OCI-LY3 (cell line): ENCODE measurements around the gene SAP130.

Source experiments
- H2AFZ ChIP-seq: fragments of 200-600, 300-600 bp; shearing (Covaris generic); 2 replicates; pipeline ENCODE4 v1.6.0; 2014; ENCODE audit warnings: antibody characterized with exemption, low read depth, low read length
- H3K27ac ChIP-seq: fragments of 200-600, 300-600 bp; sonication (generic); 2 replicates; pipeline ENCODE4 v1.5.1; 2014; ENCODE audit warnings: mild to moderate bottlenecking, low read length, moderate library complexity, mixed read lengths
- H3K27me3 ChIP-seq: fragments of 200-600, 300-600 bp; sonication (generic); 2 replicates; pipeline ENCODE4 v1.6.1; 2014; ENCODE audit warnings: low read depth, low read length, mixed read lengths
- H3K36me3 ChIP-seq: fragments of 200-600, 300-600 bp; sonication (generic); replicated peaks from 2 replicates; pipeline ENCODE3; 2014; ENCODE audit warnings: low read depth, low read length, mixed read lengths
- H3K4me1 ChIP-seq: fragments of 300-600, 200-600 bp; sonication (generic); 2 replicates; pipeline ENCODE4 v1.6.1; 2014; ENCODE audit warnings: low read length, mixed read lengths
- H3K4me2 ChIP-seq: fragments of 200-600, 300-600 bp; sonication (generic); 2 replicates; pipeline ENCODE4 v1.6.1; 2014; ENCODE audit warnings: low read length, mixed read lengths
- H3K4me3 ChIP-seq: fragments of 300-600, 200-600 bp; sonication (generic); 2 replicates; pipeline ENCODE4 v1.5.1; 2014; ENCODE audit warnings: antibody characterized with exemption, mild to moderate bottlenecking, low read length, moderate library complexity
- H3K79me2 ChIP-seq: fragments of 300-600, 200-600 bp; shearing (Covaris generic); 2 replicates; pipeline ENCODE4 v1.6.1; 2014; ENCODE audit warnings: mild to moderate bottlenecking, low read length, mixed read lengths
- H3K9ac ChIP-seq: fragments of 300-600, 200-600 bp; shearing (Covaris generic); 2 replicates; pipeline ENCODE4 v1.6.0; 2014; ENCODE audit warnings: mild to moderate bottlenecking, low read length, moderate library complexity
- H3K9me3 ChIP-seq: fragments of 200-600, 300-600 bp; shearing (Covaris generic); 2 replicates; pipeline ENCODE4 v1.6.1; 2014; ENCODE audit warnings: low read length, mixed read lengths; ENCODE audit not compliant: insufficient read depth
- H4K20me1 ChIP-seq: fragments of 200-600, 300-600 bp; sonication (generic); 2 replicates; pipeline ENCODE4 v1.6.1; 2016; ENCODE audit warnings: low read length, mixed read lengths; ENCODE audit not compliant: insufficient read depth
- CTCF ChIP-seq: fragments of 200-600, 300-600 bp; sonication (generic); IDR thresholded peaks from 2 replicates; pipeline ENCODE4 v1.5.1; 2014; ENCODE audit warnings: antibody characterized with exemption, low read length, low read depth
- EZH2phosphoT487 ChIP-seq: fragments of 200-600 bp; shearing (Covaris generic); IDR thresholded peaks from 2 replicates; pipeline ENCODE4 v1.6.1; 2018; ENCODE audit warnings: antibody characterized with exemption, mixed run types, low read depth

Gene SAP130

GRCh38 chr2:128027801-128028667 lies at the start of gene SAP130:
SAP130 (minus strand) TSS chr2:128028059; CDS start chr2:128026292, 1,767 bp downstream.
- H3K9ac ChIP-seq, result peak within 1 kb of the TSS; percentile 68
- TF ChIP-seq CTCF (no peak), EZH2phosphoT487 (no peak)

GRCh38 chr2:128076461-128077106 lies 48.7 kb upstream of the SAP130 start:
- no peak overlapping the region for H3K27ac ChIP-seq
- H3K4me3 ChIP-seq, result no peak overlapping the region
- H3K36me3 ChIP-seq, result no peaks in the 10 kb centered on the region
- H3K4me1 ChIP-seq, result peaks cover 5% of the 10 kb centered on the region
- H3K4me2 ChIP-seq, result no peak overlapping the region
- H3K27me3 ChIP-seq, result no peaks in the 10 kb centered on the region
- no peaks in the 10 kb centered on the region for H3K9me3 ChIP-seq
- H3K9ac ChIP-seq, result no peak overlapping the region
- H2AFZ ChIP-seq, result no peak overlapping the region
- no peaks in the 10 kb centered on the region for H4K20me1 ChIP-seq
- H3K79me2 ChIP-seq, result no peaks in the 10 kb centered on the region
- TF ChIP-seq EZH2phosphoT487 (no peak), CTCF (no peak)

More at GRCh38 chr2:128027801-128028667, at the start of gene SAP130:
- 0 out of 2 replicates have a peak, but pooled peaks cover 4% of the 10 kb centered on the region for H3K9me3 ChIP-seq
- peak within 1 kb of the TSS; percentile 45 for H3K27ac ChIP-seq
- no peaks in the 10 kb centered on the region for H3K27me3 ChIP-seq
- no peaks in the 10 kb centered on the region for H4K20me1 ChIP-seq
- H2AFZ ChIP-seq, result peak within 1 kb of the TSS; percentile 91
- peaks cover 10% of the 10 kb centered on the region for H3K4me1 ChIP-seq
- peak within 1 kb of the TSS; percentile 96 for H3K4me3 ChIP-seq
- H3K79me2 ChIP-seq, result peaks cover 6% of the 10 kb centered on the region; the same call in 1 of the 2 replicates
- H3K4me2 ChIP-seq, result peak within 1 kb of the TSS; percentile 96
- no peaks in the 10 kb centered on the region for H3K36me3 ChIP-seq

- Histone ChIP-seq H3K4me2 (no peak overlapping the region), H3K79me2 (no peaks in the 10 kb centered on the region), H3K4me1 (peaks cover 5% of the 10 kb centered on the region), H3K9ac (no peak overlapping the region), H3K27me3 (no peaks in the 10 kb centered on the region), H3K9me3 (no peaks in the 10 kb centered on the region), H3K36me3 (no peaks in the 10 kb centered on the region), H4K20me1 (no peaks in the 10 kb centered on the region), H3K4me3 (no peak overlapping the region), H2AFZ (no peak overlapping the region), H3K27ac (no peak overlapping the region)
- TF ChIP-seq EZH2phosphoT487 (no peak), CTCF (no peak)
These were observed 45.4 kb upstream of the SAP130 start for GRCh38 chr2:128073278-128073677.

GRCh38 chr2:128069769-128070168 lies 41.9 kb upstream of the SAP130 start:
- no peak overlapping the region for H2AFZ ChIP-seq
- no peak overlapping the region for H3K9ac ChIP-seq
- TF ChIP-seq CTCF (no peak), EZH2phosphoT487 (no peak)
- no peak overlapping the region for H3K4me2 ChIP-seq
- H3K36me3 ChIP-seq, result no peaks in the 10 kb centered on the region
- no peaks in the 10 kb centered on the region for H3K9me3 ChIP-seq
- no peaks in the 10 kb centered on the region for H3K4me1 ChIP-seq
- H3K27ac ChIP-seq, result no peak overlapping the region
- no peaks in the 10 kb centered on the region for H3K27me3 ChIP-seq
- H4K20me1 ChIP-seq, result no peaks in the 10 kb centered on the region
- no peak overlapping the region for H3K4me3 ChIP-seq
- no peaks in the 10 kb centered on the region for H3K79me2 ChIP-seq
